ENCODE measurements around the gene KLHDC7B. TPM values are rescaled to one million over a fixed set of nuclear protein-coding genes. Genes with fewer than 3 reads are reported as not detected.

KLHDC7B gene
- total RNA-seq, 2 experiments from 2014 or later: 5.8 to 6.8 TPM

GRCh38 chr22:50520826-50521453, 24.8 kb upstream of the KLHDC7B start:
- ChIA-PET CTCF (no interaction called here), POLR2A (interaction anchor here (3.0 to 5.3 kb wide), 2 partner anchors 12 kb away, joined by 26 to 111 read pairs; partner anchors contain the start of genes LMF2 and NCAPH2)
- no peak for ATAC-seq
- Mint-ChIP-seq H3K27ac (no peak overlapping the region), H3K27me3 (no peaks in the 10 kb centered on the region), H3K9me3 (no peaks in the 10 kb centered on the region), H3K4me3 (no peak overlapping the region), H3K4me1 (ENCODE audit: low read depth) (peaks cover 7% of the 10 kb centered on the region), H3K36me3 (ENCODE audit: low read depth) (peaks cover 30% of the 10 kb centered on the region)
- TF ChIP-seq CTCF (IDR thresholded peaks at IDR 0.05): no peak
- DNase-seq: no peak
- intact Hi-C loops (cut with micrococcal nuclease): no loop called here

- POLR2A ChIA-PET: interaction anchor here (0.8 to 5.3 kb wide), 3 partner anchors 10 to 17 kb away, joined by 3 to 111 read pairs (median 4); partner anchors contain the start of genes LMF2 and NCAPH2
- Mint-ChIP-seq H3K27ac (no peak overlapping the region), H3K27me3 (no peaks in the 10 kb centered on the region), H3K4me3 (no peak overlapping the region), H3K36me3 (ENCODE audit: low read depth) (peaks cover 27% of the 10 kb centered on the region), H3K9me3 (no peaks in the 10 kb centered on the region), H3K4me1 (ENCODE audit: low read depth) (peaks cover 7% of the 10 kb centered on the region)
- intact Hi-C loops (cut with micrococcal nuclease): no loop called here
- CTCF ChIA-PET: interaction anchor here (1.3 kb wide), 1 partner anchor 41 kb away, joined by 4 read pairs; the partner anchor contains the start of gene SYCE3
- no peak for TF ChIP-seq CTCF (IDR thresholded peaks at IDR 0.05)
- ATAC-seq: no peak
- no peak for DNase-seq
Observed at GRCh38 chr22:50521710-50522109, 24.0 kb upstream of the KLHDC7B start.

GRCh38 chr22:50522208-50522805, 23.4 kb upstream of the KLHDC7B start:
- no peaks in the 10 kb centered on the region for H3K9me3 Mint-ChIP-seq
- no peak overlapping the region for H3K27ac Mint-ChIP-seq
- no peak for ATAC-seq
- peaks cover 27% of the 10 kb centered on the region for H3K36me3 Mint-ChIP-seq (ENCODE audit: low read depth)
- no peak for DNase-seq
- H3K27me3 Mint-ChIP-seq: no peaks in the 10 kb centered on the region
- intact Hi-C loops (cut with micrococcal nuclease): no loop called here
- CTCF ChIA-PET: interaction anchor here (1.3 kb wide), 1 partner anchor 41 kb away, joined by 4 read pairs; the partner anchor contains the start of gene SYCE3
- H3K4me3 Mint-ChIP-seq: no peak overlapping the region
- H3K4me1 Mint-ChIP-seq (ENCODE audit: low read depth): peaks cover 13% of the 10 kb centered on the region
- POLR2A ChIA-PET: interaction anchor here (0.6 to 5.3 kb wide), 7 partner anchors 8 to 78 kb away, joined by 3 to 111 read pairs (median 3); partner anchors contain the start of genes KLHDC7B, LMF2, NCAPH2 and SYCE3
- no peak for TF ChIP-seq CTCF (IDR thresholded peaks at IDR 0.05)

GRCh38 chr22:50522806-50523438, 22.8 kb upstream of the KLHDC7B start:
- POLR2A ChIA-PET: interaction anchor here (0.6 to 5.3 kb wide), 6 partner anchors 8 to 79 kb away, joined by 3 to 111 read pairs (median 4); partner anchors contain the start of genes KLHDC7B, LMF2, NCAPH2 and SYCE3
- H3K9me3 Mint-ChIP-seq: no peaks in the 10 kb centered on the region
- intact Hi-C loops (cut with micrococcal nuclease): no loop called here
- ATAC-seq: no peak
- no peaks in the 10 kb centered on the region for H3K27me3 Mint-ChIP-seq
- no peak for DNase-seq
- H3K4me3 Mint-ChIP-seq: peak overlapping the region; percentile 94
- TF ChIP-seq CTCF (IDR thresholded peaks at IDR 0.05): no peak
- peaks cover 19% of the 10 kb centered on the region for H3K4me1 Mint-ChIP-seq (ENCODE audit: low read depth)
- H3K27ac Mint-ChIP-seq: no peak overlapping the region
- CTCF ChIA-PET: interaction anchor here (1.3 kb wide), 1 partner anchor 40 kb away, joined by 4 read pairs; the partner anchor contains the start of gene SYCE3
- H3K36me3 Mint-ChIP-seq (ENCODE audit: low read depth): peaks cover 30% of the 10 kb centered on the region

Data from activated CD8-positive, alpha-beta T cell treated with anti-CD3 and anti-CD28 coated beads for 36 hours (primary cell).